T-helper 9 cell (primary cell): ENCODE measurements around the gene DDX47.
"Not testable (repeated sequence)": the region's sequence is repeated elsewhere in the genome, so short reads cannot be mapped to it uniquely, and the experiment has no call there.

ENCODE experiments used
- DNase-seq: peaks from one replicate; pipeline ENCODE4 v3.0.0-alpha.2; 2020

Gene DDX47

GRCh38 chr12:12823811-12824210 lies 10.7 kb downstream of the DDX47 start:
- DNase-seq = no peak

GRCh38 chr12:12835378-12836146 lies 22.4 kb downstream of the DDX47 start:
- no peak for DNase-seq

- DNase-seq = no peak
These were observed 23.4 kb downstream of the DDX47 start for GRCh38 chr12:12836571-12836970.

- no peak for DNase-seq
These were observed 24.1 kb downstream of the DDX47 start for GRCh38 chr12:12837025-12837812.

- DNase-seq = no peak
These were observed 24.6 kb downstream of the DDX47 start for GRCh38 chr12:12837813-12838153.

- DNase-seq = no peak
These were observed 25.9 kb downstream of the DDX47 start for GRCh38 chr12:12839003-12839395.

- not testable (repeated sequence) for DNase-seq
These were observed 26.3 kb downstream of the DDX47 start for GRCh38 chr12:12839439-12839838.

GRCh38 chr12:12839873-12840579 lies 26.9 kb downstream of the DDX47 start:
- DNase-seq = no peak

- DNase-seq = no peak
These were observed 27.4 kb downstream of the DDX47 start for GRCh38 chr12:12840580-12840899.

GRCh38 chr12:12841428-12841827 lies 28.3 kb downstream of the DDX47 start:
- not testable (repeated sequence) for DNase-seq

GRCh38 chr12:12845794-12846243 lies 32.7 kb downstream of the DDX47 start:
- DNase-seq = no peak

GRCh38 chr12:12846780-12847179 lies 33.6 kb downstream of the DDX47 start:
- DNase-seq = not testable (repeated sequence)

- no peak for DNase-seq
These were observed 40.3 kb downstream of the DDX47 start for GRCh38 chr12:12853435-12853834.

GRCh38 chr12:12859690-12860089 lies 46.5 kb downstream of the DDX47 start:
- DNase-seq = no peak

- DNase-seq = no peak
These were observed 51.1 kb downstream of the DDX47 start for GRCh38 chr12:12864243-12864642.

GRCh38 chr12:12868477-12869235 lies 55.5 kb downstream of the DDX47 start:
- no peak for DNase-seq

GRCh38 chr12:12870465-12870864 lies 57.3 kb downstream of the DDX47 start:
- no peak for DNase-seq

- DNase-seq = no peak
These were observed 58.5 kb downstream of the DDX47 start for GRCh38 chr12:12871587-12872138.

- DNase-seq = no peak
These were observed 59.2 kb downstream of the DDX47 start for GRCh38 chr12:12872139-12872933.

- DNase-seq = no peak
These were observed 59.8 kb downstream of the DDX47 start for GRCh38 chr12:12872934-12873275.

- DNase-seq = no peak
These were observed 60.9 kb downstream of the DDX47 start for GRCh38 chr12:12874029-12874428.

GRCh38 chr12:12875301-12875700 lies 62.2 kb downstream of the DDX47 start:
- not testable (repeated sequence) for DNase-seq
